ENCODE data around the gene ZNF618. TPM values are rescaled to one million over a fixed set of nuclear protein-coding genes. Genes with fewer than 3 reads are reported as not detected.

Gene ZNF618
- total RNA-seq, 1 experiment from 2014 or later = 22.0 TPM

DNA sequence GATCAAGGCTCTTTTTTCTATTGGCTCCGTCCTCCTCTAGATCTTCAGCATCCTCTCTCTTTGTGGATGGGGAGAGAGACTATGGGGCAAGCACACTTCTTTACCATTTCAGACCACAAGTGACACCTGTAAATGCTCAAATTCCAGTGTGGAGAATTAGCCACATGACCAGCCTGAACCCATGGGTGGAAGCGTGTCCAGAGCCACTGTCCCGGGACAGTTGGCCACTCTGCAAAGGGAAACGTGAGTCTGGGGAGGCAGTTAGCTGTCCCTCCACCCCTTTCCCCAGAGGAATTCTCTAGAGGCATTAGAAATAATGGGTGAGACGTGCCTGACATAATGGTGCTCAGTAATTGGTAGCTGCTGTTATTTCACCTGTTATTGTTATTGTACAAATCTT lies 161.1 kb downstream of the ZNF618 start:
- Mint-ChIP-seq H3K36me3 (peaks cover 19% of the 10 kb centered on the region), H3K27me3 (ENCODE audit: low read depth) (no peaks in the 10 kb centered on the region)

DNA sequence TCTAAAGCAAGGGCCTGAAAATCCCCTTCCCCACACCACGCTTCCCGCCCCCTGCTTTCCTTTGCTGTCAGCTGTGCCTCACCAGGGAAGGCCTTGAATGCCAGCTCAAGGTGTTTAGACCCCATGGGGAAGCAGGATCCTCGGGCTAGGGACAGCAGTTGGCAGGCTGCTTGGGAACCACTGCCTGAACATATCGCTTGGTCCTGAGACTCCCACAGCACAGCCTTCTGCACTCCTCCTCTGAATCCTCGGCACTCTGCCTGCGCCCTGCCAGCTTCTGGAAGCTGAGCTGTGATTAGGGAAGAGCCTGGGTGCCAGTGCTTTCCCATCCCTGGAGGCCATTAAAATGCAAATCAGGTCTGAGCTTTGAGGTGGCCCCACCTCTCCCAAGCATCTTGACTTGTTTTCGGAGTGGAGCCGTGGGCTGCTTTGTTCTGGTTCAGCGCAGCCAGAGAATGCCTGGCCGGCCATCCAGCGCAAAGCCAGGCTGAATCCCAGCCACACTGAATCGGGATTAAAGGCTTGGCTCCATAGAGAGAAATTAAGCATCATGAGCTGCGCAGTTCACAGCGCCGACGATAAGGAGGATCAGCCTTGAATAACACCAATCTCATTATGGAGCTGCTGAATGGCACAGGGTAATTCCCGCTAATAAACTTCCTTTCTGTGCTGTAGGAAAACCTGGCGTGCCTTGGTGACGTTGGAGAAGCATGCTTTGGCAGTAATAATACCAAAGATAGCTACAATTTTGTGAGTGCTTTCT lies 162.0 kb downstream of the ZNF618 start:
- H3K4me1 Mint-ChIP-seq = peaks cover 14% of the 10 kb centered on the region
- peaks cover 19% of the 10 kb centered on the region for H3K36me3 Mint-ChIP-seq
- H3K4me3 Mint-ChIP-seq = no peak overlapping the region
- 0 out of 2 replicates have a peak overlapping the region, but pooled peaks have one; percentile 23 for H3K27ac Mint-ChIP-seq
- H3K9me3 Mint-ChIP-seq = no peaks in the 10 kb centered on the region
- ATAC-seq (peak; percentile 92), DNase-seq (ENCODE audit: low spot score) (peak; percentile 64)
- CTCF ChIA-PET = interaction anchor here (0.5 to 2.3 kb wide), 8 partner anchors 9 to 301 kb away, joined by 3 to 13 read pairs (median 5); no protein-coding TSS in a partner anchor
- H3K27me3 Mint-ChIP-seq (ENCODE audit: low read depth) = no peaks in the 10 kb centered on the region
- TF ChIP-seq HMGA2 (CRISPR knock-in tag; IDR thresholded peaks at IDR 0.05) (no peak), ELF4 (CRISPR knock-in tag; IDR thresholded peaks at IDR 0.05; ENCODE audit: low read depth) (no peak), NFYB (CRISPR knock-in tag; conservative IDR thresholded peaks at IDR 0.05; ENCODE audit: low read depth) (no peak), IRF2 (CRISPR knock-in tag; IDR thresholded peaks at IDR 0.05; ENCODE audit: borderline replicate concordance, low read depth) (no peak), ZNF423 (CRISPR knock-in tag; IDR thresholded peaks at IDR 0.05) (0 out of 2 replicates have a peak, but pooled peaks have one; percentile 8)
- TF ChIP-seq, protein P1, sequence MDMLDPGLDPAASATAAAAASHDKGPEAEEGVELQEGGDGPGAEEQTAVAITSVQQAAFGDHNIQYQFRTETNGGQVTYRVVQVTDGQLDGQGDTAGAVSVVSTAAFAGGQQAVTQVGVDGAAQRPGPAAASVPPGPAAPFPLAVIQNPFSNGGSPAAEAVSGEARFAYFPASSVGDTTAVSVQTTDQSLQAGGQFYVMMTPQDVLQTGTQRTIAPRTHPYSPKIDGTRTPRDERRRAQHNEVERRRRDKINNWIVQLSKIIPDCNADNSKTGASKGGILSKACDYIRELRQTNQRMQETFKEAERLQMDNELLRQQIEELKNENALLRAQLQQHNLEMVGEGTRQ (CRISPR knock-in tag; IDR thresholded peaks at IDR 0.05) = no peak
- POLR2A ChIA-PET = no interaction called here

More for the DNA sequence above, 161.1 kb downstream of the ZNF618 start:
- DNase-seq (ENCODE audit: low spot score) (no peak), ATAC-seq (no peak)
- POLR2A ChIA-PET = no interaction called here
- no peak overlapping the region for H3K4me3 Mint-ChIP-seq
- TF ChIP-seq RELA (CRISPR knock-in tag; IDR thresholded peaks at IDR 0.05; ENCODE audit: borderline replicate concordance) (no peak), ZNF232 (CRISPR knock-in tag; IDR thresholded peaks at IDR 0.05) (no peak), EMX1 (CRISPR knock-in tag; IDR thresholded peaks at IDR 0.05) (no peak), GABPB1 (CRISPR knock-in tag; IDR thresholded peaks at IDR 0.05) (no peak), ZNF423 (CRISPR knock-in tag; IDR thresholded peaks at IDR 0.05) (no peak), KAT7 (CRISPR knock-in tag; IDR thresholded peaks at IDR 0.05; ENCODE audit: borderline replicate concordance) (no peak)
- TF ChIP-seq, protein P2, sequence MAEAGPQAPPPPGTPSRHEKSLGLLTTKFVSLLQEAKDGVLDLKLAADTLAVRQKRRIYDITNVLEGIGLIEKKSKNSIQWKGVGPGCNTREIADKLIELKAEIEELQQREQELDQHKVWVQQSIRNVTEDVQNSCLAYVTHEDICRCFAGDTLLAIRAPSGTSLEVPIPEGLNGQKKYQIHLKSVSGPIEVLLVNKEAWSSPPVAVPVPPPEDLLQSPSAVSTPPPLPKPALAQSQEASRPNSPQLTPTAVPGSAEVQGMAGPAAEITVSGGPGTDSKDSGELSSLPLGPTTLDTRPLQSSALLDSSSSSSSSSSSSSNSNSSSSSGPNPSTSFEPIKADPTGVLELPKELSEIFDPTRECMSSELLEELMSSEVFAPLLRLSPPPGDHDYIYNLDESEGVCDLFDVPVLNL (CRISPR knock-in tag; IDR thresholded peaks at IDR 0.05; ENCODE audit: borderline replicate concordance, low read depth) = no peak
- TF ChIP-seq, protein P3, sequence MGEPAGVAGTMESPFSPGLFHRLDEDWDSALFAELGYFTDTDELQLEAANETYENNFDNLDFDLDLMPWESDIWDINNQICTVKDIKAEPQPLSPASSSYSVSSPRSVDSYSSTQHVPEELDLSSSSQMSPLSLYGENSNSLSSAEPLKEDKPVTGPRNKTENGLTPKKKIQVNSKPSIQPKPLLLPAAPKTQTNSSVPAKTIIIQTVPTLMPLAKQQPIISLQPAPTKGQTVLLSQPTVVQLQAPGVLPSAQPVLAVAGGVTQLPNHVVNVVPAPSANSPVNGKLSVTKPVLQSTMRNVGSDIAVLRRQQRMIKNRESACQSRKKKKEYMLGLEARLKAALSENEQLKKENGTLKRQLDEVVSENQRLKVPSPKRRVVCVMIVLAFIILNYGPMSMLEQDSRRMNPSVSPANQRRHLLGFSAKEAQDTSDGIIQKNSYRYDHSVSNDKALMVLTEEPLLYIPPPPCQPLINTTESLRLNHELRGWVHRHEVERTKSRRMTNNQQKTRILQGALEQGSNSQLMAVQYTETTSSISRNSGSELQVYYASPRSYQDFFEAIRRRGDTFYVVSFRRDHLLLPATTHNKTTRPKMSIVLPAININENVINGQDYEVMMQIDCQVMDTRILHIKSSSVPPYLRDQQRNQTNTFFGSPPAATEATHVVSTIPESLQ (CRISPR knock-in tag; IDR thresholded peaks at IDR 0.05) = no peak
- TF ChIP-seq, protein P4, sequence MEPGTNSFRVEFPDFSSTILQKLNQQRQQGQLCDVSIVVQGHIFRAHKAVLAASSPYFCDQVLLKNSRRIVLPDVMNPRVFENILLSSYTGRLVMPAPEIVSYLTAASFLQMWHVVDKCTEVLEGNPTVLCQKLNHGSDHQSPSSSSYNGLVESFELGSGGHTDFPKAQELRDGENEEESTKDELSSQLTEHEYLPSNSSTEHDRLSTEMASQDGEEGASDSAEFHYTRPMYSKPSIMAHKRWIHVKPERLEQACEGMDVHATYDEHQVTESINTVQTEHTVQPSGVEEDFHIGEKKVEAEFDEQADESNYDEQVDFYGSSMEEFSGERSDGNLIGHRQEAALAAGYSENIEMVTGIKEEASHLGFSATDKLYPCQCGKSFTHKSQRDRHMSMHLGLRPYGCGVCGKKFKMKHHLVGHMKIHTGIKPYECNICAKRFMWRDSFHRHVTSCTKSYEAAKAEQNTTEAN (CRISPR knock-in tag; IDR thresholded peaks at IDR 0.05) = no peak
- H3K9me3 Mint-ChIP-seq = no peaks in the 10 kb centered on the region
- CTCF ChIA-PET = interaction anchor here (1.4 to 2.3 kb wide), 4 partner anchors 10 to 300 kb away, joined by 4 to 13 read pairs (median 7); no protein-coding TSS in a partner anchor
- H3K4me1 Mint-ChIP-seq = peaks cover 14% of the 10 kb centered on the region
- no peak overlapping the region for H3K27ac Mint-ChIP-seq

DNA sequence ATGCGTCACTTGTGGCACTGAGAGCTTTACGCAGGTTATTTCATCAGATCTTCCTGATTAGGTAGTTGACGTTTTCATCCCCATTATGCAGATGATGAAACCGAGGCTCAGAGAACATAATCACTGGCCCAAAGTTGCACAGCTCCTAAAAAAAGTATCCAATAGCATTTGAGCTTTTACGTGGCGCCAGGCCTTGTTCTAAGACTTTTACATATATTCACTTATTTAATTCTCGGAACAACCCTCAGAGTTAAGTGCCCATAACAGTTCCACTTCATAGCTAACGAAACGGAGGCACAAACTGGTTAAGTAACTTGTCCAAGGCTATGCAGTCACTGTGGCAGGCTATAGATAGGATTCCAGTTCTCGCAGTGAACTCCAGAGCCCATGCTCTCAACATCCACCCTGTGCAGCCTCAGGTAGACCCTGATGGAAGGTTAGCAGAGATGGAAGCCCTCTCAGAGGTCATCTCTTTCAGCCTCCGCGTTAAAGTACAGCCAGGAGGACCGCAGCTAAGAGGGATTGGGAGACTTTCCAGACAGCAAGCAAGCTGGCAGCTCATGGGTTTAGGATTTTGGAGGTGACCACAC lies 162.7 kb downstream of the ZNF618 start:
- Mint-ChIP-seq H3K27me3 (ENCODE audit: low read depth) (no peaks in the 10 kb centered on the region), H3K36me3 (peaks cover 19% of the 10 kb centered on the region), H3K4me1 (peaks cover 14% of the 10 kb centered on the region), H3K9me3 (no peaks in the 10 kb centered on the region), H3K4me3 (no peak overlapping the region), H3K27ac (no peak overlapping the region)
- TF ChIP-seq, protein P5, sequence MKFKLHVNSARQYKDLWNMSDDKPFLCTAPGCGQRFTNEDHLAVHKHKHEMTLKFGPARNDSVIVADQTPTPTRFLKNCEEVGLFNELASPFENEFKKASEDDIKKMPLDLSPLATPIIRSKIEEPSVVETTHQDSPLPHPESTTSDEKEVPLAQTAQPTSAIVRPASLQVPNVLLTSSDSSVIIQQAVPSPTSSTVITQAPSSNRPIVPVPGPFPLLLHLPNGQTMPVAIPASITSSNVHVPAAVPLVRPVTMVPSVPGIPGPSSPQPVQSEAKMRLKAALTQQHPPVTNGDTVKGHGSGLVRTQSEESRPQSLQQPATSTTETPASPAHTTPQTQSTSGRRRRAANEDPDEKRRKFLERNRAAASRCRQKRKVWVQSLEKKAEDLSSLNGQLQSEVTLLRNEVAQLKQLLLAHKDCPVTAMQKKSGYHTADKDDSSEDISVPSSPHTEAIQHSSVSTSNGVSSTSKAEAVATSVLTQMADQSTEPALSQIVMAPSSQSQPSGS (CRISPR knock-in tag; IDR thresholded peaks at IDR 0.05; ENCODE audit: borderline replicate concordance, low read depth) = no peak
- TF ChIP-seq ZNF138 (CRISPR knock-in tag; conservative IDR thresholded peaks at IDR 0.05) (no peak), ZNF317 (CRISPR knock-in tag; IDR thresholded peaks at IDR 0.05; ENCODE audit: borderline replicate concordance, low read depth) (no peak), ATF1 (CRISPR knock-in tag; IDR thresholded peaks at IDR 0.05) (no peak), GTF2I (CRISPR knock-in tag; conservative IDR thresholded peaks at IDR 0.05) (0 out of 2 replicates have a peak, but pooled peaks have one; percentile 8), PRRX2 (CRISPR knock-in tag; IDR thresholded peaks at IDR 0.05) (no peak)
- TF ChIP-seq, protein P6, sequence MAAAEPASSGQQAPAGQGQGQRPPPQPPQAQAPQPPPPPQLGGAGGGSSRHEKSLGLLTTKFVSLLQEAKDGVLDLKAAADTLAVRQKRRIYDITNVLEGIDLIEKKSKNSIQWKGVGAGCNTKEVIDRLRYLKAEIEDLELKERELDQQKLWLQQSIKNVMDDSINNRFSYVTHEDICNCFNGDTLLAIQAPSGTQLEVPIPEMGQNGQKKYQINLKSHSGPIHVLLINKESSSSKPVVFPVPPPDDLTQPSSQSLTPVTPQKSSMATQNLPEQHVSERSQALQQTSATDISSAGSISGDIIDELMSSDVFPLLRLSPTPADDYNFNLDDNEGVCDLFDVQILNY (CRISPR knock-in tag; IDR thresholded peaks at IDR 0.05) = no peak
- TF ChIP-seq, protein P7, sequence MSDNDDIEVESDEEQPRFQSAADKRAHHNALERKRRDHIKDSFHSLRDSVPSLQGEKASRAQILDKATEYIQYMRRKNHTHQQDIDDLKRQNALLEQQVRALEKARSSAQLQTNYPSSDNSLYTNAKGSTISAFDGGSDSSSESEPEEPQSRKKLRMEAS (CRISPR knock-in tag; IDR thresholded peaks at IDR 0.05) = no peak
- ATAC-seq (no peak), DNase-seq (ENCODE audit: low spot score) (no peak)
- POLR2A ChIA-PET = no interaction called here
- CTCF ChIA-PET = interaction anchor here (0.6 to 2.3 kb wide), 7 partner anchors 9 to 252 kb away, joined by 3 to 13 read pairs (median 4); no protein-coding TSS in a partner anchor
